Endometrial microvascular endothelial cells (primary cell): ENCODE results near the gene IL15RA. TPM values are rescaled to one million over a fixed set of nuclear protein-coding genes. Genes with fewer than 3 reads are reported as not detected.
"Not testable (repeated sequence)": the region's sequence is repeated elsewhere in the genome, so short reads cannot be mapped to it uniquely, and the experiment has no call there.

ENCODE experiments used
- in situ Hi-C: cut with HindIII; loops from 2 replicates; pipeline ENCODE4 v1.10.0; 2017; ENCODE audit warnings: low sequenced_read_pairs, low pct_unique_long_range_greater_than_20kb; ENCODE audit errors: inconsistent ontology term
- total RNA-seq: library from RNA; depleted of rRNA; stranded (reverse); fragments of >200 nt; gene quantifications from one replicate; pipeline ENCODE4 v1.2.3, GENCODE V29; 2015; ENCODE audit errors: inconsistent ontology term

Gene IL15RA
- total RNA-seq, 1 donor from 2014 or later, result 75.4 TPM

DNA sequence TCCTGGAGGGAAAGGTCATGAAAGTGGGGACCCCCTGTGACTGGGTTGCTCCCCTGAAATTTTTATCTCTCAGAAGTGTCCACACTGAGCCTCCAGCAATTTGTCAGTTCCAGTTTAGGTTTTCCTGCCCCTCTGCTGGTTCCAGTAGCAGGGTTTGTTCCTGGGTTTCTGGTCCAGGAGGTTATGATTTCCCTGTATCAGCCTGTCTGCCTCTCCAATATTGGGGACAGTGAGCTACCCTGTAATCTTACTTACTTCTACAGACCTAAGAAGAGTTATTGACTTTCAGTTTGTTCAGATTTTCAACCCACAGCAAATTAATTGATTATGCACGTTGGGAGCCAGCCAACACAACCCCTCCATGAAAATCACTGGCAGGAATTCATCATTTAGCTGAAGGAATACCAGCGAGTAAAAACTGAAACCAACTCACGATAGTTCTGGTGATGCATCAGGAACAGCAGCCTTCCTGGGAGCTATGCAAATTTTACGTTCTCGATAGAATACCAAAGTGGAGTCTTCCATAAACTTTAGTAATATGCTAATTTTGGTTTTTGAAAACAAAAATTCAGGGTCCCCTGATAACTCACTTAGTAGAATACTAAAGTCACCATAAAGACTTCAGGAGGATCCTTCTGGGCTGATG lies 31.3 kb upstream of the IL15RA start:
- in situ Hi-C loops, result no loop called here

DNA sequence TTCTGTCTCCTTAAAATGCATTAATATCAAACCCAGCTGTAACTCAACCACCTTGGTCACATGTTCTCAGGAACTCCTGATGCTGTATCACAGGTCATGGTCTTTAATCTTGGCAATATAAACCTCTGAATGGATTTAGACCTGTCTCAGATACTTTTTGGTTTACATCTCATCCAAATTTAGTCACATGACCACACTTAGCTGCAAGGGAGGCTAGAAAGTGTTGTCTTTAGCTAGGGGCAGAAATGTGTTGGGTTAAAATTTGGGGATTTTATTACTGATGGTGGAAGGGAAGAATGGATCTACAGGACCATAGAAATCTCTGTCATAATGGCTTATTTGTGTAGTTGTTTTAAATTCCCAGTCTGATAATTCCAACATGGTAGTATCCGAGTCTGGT lies 29.6 kb upstream of the IL15RA start:
- in situ Hi-C loops, result no loop called here

DNA sequence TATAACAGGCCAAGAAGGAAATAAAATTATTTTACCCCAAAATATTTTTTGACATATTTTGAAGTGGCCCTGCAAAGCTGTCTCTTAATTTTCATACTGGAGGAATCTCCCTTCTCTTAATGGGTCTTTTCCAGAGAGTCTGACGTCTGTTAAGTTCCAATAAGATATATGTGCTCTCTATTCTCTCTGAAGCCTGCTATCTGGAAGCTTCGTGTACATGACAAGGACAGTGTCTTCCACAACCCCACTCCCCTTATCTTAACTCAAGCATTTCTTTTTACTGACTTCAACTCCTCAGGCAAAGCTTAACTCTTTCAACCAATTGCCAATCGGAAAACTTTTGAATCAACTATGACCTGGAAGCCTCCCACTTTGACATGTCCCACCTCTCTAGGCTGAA lies 29.2 kb upstream of the IL15RA start:
- in situ Hi-C loops, result no loop called here

DNA sequence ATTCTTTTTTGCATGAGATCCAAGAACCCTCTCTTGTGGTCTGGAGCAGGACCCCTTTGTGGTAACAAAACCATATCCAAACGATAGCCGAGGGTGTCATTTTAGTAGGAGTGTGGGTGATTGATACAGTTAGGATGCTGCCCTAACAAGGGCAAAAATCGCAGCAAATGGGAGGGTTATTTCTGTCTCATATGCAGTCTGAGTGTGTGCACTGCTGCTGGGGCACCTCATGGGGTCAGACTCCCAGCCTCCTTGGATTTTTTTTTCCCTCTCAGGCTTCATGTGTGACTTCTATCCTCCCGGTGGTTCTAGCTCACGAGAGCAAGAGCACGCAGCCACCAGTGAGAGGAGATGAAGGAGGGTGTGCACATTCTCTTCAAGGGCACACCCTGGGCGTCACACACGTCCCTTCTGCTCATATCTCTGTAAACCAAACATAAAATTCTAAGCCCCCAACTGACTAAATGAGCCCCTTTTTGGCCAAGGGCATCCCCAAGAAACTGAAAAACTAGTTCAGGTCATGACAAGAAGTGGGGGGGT lies 28.6 kb upstream of the IL15RA start:
- in situ Hi-C loops, result no loop called here

DNA sequence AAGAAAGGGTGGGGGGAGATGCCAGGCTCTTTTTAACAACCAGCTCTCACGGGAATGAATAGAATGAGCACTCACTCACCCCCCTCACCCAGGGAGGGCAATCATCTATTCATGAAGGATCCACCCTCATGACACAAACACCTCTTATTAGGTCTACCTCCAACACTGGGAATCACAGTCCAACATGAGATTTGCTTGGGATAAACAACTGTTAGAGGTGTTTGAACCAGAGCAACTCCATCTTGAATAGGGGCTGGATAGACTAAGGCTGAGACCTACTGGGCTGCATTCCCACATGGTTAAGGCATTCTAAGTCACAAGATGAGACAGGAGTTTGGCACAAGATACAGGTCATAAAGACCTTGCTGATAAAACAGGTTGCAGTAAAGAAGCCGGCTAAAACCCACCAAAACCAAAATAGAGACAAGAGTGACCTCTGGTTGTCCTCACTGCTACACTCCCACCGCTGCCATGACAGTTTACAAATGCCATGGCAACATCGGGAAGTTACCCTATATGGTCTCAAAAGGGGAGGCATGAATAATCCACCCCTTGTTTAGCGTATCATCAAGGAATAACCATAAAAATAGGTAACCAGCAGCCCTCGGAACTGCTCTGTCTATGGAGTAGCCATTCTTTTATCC lies 27.9 kb upstream of the IL15RA start:
- in situ Hi-C loops, result not testable (repeated sequence)

DNA sequence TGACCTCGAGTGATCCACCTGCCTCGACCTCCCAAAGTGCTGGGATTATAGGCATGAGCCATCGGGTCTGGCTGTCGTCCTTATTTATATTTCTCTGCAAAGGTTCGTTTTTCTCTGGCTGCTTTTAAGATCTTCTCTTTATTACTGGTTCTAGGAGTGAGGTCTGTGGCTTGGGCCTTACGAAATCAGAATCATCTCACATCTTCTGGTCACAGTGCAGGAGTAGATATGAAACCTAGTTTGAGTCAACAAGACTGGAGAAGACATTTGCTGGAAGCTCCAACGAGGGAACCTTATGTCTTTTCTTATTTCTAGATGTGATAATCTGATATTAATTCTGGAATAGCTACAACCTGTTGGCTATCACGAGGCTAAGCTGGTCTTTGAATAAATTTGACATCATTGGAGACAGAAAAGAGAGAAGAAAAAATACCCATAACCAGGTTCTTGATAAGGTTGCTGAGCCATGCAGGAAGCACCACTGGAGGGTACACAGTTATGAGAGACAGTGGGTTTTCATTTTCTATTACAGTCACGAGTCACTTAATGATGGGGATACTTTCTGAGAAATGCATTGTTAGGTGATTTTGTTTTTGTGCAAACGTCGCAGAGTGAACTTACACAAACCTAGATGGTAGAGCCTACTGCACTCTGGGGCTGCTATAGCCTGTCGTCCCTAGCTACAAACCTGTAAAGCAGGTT lies 25.6 kb upstream of the IL15RA start:
- in situ Hi-C loops, result no loop called here

DNA sequence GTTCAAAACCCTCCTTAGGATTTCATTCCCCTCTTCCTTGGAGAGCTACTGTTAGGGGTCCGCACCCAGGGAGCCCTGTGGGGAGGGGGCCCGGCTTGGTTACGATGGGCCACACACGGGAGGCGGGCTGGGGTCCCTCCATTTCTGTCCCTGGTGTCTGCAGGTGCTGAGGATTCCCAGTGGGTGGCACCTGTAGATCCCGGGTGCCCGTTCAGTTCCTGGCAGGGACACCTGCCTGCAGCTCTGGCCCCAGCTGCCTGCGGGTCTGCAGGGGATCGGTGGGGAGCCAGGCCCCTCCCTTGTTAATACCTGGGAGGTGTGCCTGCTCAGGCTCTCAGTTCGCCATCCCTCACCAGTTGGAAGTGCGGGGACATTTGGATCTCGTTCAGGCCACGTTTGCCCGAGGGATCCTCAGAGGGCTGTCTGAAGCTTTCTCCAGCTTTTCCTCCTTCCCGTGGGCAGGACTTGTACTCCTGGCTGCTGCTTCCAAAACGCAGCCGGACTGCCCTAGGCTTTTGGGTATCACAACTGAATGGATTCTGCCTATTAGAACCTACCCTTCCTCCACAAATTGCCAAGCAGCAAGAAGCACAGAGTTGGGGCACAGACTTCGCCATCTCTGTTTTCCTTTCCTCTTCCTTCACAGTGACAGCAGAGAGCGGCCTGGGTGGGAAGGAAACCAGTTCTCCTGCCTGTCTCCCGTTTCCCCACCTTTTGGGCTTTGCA lies 22.3 kb upstream of the IL15RA start:
- in situ Hi-C loops, result no loop called here

DNA sequence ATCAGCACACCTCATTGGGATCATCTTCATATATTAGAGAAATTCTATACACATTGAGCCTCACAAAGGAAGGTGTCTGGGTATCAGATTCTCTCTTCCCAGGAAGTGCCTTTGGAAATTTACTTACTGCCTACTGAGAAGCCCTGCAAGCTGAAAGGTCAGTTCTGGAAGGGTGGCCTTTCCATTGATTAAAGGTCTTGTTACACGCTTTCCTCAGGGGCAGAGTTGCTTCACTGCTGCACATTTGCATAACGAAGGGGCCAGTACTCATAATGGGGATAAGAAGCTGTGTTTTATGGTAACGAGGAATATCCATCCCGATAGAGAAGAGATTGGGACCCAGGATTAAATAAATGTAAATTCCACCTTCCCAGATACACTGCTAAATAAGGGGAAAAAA lies 19.4 kb upstream of the IL15RA start:
- in situ Hi-C loops, result no loop called here

DNA sequence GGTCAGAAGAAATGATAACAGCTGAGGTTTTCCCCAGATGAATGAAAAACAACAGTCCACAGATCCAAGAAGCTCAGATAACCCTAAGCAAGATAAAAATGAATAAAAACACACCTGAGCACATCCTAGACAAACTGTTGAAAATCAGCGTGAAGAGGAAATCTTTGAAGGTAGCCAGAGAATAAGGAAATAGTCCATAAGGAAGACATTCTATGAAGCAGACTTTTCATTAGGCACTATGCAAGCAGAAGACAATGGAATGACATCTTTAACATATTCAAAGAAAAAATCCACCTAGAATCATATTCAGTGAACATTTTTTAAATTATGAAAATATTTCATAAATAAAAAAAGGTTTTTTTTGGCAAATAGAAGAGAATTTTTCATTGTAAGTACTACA lies 15.1 kb upstream of the IL15RA start:
- in situ Hi-C loops, result no loop called here

DNA sequence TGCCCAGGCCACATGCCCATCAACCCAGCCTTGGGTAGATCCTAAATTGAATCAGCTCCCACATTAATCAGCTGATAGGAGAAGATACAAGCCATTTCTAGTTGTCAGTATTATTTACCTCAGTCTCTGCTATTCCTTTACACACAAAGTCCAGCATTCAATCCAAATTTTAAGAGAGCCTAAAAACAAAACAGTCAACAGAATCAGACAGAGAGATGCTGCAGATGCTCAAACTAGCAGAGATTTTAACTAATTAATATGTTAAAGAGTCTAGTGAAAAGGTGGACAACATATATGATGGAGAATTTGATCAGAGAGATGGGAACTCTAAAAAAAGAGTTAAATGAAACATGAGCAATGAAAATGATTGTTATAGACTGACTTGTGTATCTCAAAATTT lies 14.4 kb upstream of the IL15RA start:
- in situ Hi-C loops, result no loop called here

DNA sequence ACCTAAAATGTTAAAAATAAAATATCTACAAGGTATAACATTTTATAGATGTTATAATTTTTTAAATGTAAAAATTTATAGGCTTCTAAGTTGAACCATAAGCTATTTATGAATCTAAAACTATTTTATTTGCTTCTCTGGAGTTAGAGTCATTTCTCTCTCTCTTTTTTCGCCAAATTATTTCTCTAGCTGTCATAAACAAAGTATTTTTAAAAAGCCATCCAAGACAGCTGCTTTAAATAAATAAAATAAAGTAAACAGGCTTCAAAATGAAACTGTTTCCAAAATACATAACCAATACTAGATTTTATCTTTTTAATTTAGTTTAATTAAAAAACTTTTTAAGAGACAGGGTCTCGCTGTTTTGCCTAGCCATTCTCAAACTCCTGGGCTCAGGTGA lies 12.4 kb upstream of the IL15RA start:
- in situ Hi-C loops, result no loop called here

DNA sequence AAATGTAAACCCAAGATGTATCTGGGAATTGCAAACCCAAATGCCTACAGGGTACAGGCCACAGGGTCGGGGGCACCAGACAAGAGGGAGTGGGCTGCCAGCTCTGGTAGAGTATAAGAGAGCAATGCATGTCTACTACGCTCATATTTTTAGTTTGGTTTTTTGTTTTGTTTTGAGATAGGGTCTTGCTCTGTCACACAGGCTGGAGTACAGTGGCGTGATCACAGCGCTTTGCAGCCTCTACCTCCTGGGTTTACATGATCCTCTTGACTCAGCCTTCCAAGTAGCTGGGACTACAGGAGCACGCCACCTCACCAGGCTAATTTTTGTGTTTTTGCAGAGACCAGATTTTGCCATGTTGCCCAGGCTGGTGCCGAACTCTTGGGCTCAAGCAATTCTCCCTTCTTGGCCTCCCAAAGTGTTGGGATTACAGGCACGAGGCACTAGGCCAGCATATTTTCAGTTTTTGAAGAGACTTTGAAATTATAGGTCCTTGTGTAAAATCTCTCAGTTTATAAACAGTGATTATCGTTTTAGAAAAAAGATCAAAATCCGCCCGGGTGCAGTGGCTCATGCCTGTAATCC lies 11.1 kb upstream of the IL15RA start:
- in situ Hi-C loops, result no loop called here

DNA sequence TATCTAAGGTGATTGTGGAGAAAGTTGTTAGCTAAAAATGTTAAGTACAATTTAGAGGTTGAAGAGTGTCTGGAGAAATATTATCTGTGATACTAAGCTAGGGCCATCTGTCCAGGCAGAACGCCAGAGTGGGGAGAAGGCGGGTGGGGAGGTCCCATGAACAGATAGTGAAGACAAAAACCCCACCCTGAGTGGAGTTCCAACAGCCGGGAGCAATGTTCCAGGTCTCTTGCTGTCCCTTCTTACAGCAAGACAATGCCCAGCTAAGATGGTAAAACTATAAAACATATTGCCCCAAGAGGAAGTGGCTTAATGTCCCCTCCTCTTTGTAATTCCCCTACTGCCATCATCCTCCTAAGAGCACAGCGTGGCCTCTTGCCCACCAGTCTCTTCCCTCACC lies 10.4 kb upstream of the IL15RA start:
- in situ Hi-C loops, result no loop called here

DNA sequence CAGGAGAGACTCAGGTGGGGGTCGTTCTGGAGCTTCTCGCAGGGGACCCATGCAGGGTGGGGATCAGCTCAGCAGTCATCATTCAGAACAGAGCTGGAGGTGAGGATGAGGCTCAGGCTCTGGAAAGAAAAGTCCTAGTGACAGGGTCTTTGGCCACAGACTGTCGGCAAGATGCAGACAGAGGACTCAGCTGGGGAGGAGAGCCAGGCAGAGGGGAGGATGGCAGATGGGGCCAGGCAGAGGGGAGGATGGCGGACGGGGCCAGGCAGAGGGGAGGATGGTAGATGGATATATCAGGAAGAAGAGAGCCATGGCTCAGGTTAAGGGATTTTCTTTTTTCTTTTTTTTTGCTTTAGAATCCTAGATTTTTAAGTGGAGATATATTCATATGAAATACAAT lies 7.7 kb upstream of the IL15RA start:
- in situ Hi-C loops, result no loop called here

DNA sequence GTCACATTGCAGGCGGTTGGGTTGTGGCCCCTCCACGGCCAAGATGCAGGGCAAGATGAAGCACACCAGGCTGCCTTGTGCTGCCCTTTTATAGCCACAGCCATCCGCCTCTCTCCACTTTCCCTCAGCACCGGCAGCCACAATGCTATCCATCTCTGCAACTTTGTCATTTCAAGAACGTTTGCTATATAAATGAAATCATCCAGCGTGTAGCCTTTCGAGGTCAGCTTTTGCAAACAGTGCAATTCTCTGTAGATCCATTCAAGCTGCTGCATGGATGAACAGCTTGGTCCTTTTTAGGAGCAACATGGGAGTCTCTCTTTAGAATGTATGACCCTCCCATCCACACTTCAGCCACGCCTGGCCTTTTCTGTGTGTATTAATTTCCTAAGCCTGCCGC lies 6.4 kb upstream of the IL15RA start:
- in situ Hi-C loops, result no loop called here

DNA sequence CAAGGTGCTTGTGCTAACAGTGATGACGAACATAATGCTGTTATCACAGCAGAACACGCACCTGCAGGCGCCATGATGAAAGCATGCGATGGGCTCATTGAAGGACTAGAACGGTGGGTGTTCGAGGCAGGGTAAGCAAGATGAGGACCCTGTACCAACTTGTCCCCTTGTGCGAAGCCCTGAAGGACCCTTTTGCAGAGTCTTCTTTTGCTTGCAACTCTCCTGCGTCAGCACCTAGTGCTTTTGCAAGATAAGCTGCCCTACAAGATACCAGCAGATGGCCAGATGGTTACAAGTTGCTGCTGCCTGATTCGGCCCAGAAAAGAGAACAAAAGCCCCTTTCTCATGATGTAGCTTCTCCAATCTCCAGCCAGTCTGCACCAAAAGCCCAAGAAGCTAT lies 4.2 kb upstream of the IL15RA start:
- in situ Hi-C loops, result no loop called here

DNA sequence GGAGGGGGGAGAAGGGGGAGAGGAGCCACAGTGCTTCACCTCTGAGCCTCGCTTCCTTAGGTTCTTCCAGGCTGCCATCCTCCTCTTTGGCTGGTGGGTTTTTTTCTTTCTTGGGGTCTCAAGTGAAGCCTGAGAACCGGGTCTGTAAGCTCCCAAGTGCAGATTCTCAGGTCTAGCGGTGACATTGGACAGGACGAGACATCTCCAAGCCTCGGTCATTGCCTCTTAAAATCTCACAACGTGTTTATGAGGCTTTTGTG lies 817 bp upstream of the IL15RA start:
- in situ Hi-C loops, result no loop called here

DNA sequence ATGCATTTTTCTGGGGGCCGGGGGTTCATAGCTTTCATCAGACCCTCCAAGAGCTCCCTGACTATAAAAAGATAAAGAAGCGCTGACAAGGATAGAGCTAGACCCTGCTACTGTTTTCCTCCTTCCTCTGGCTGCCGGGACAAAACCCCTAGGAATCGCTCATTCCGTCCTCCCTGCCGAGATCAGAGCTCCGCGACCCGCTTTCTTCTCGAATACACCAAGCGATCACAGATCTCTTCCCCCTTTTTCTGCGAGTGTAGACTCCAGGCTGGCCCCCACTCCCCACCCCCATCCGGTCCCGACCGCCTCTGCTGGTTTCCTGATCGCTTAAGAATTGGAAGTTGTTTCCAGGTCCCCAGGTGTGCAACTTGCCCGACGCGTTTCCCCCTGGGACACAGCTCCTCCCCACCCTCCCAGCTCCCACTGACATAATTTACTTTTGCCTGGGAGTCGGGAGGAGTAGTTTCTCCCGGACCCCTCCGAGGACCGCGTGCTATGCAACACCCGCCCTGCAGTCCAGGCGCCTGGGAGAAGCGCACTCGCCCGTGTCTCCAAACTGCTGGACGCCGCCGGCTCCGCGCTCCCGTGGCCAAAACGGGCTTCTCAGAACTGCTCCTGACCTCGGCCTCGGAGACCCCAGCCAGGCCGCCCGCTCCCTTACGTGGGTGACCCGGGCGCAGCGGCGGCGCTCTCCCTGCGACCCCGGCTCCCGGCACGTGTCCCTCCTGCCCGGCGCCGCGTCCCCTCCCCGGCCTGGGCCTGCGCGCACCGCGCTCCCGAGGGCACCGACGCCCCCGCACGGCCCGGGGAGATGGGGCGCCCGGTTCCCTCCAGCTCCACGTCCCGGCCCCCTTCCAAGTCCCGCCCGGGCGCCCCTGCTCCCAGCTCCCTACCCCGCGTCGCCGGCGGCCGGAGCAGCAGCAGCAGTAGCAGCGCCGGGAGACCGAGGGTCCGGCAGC lies 552 bp downstream of the IL15RA start:
- in situ Hi-C loops, result no loop called here
